Stomach (tissue), 4 donors: ENCODE data around the gene RAB39A.

Source experiments
- CTCF ChIP-seq, 7 experiments: fragments of 450-650 bp in 4 of 7; fragments of 200-600 bp in 3 of 7; sonication (generic) in 3 of 7; IDR thresholded peaks; one replicate each; pipeline ENCODE4 v1.5.1; 2016 to 2019; ENCODE audit warnings: antibody characterized with exemption in 7 of 7, control low read depth in 2 of 7, mild to moderate bottlenecking in 1 of 7
- EP300 ChIP-seq: sonication (generic); formaldehyde crosslinking; IDR thresholded peaks from one replicate; pipeline ENCODE4 v1.6.1; 2017; ENCODE audit warnings: antibody characterized with exemption
- POLR2A ChIP-seq, 4 donors: fragments of 450-650 bp; IDR thresholded peaks; one replicate each; pipeline ENCODE4 v1.6.1; 2016; ENCODE audit warnings: antibody characterized with exemption in 4 of 4, control low read depth in 2 of 4, mild to moderate bottlenecking in 1 of 4, moderate library complexity in 1 of 4
- POLR2AphosphoS5 ChIP-seq, 3 donors: sonication (generic); formaldehyde crosslinking; IDR thresholded peaks; one replicate each; pipeline ENCODE4 v1.6.1; 2016; ENCODE audit warnings: antibody characterized with exemption in 3 of 3

DNA sequence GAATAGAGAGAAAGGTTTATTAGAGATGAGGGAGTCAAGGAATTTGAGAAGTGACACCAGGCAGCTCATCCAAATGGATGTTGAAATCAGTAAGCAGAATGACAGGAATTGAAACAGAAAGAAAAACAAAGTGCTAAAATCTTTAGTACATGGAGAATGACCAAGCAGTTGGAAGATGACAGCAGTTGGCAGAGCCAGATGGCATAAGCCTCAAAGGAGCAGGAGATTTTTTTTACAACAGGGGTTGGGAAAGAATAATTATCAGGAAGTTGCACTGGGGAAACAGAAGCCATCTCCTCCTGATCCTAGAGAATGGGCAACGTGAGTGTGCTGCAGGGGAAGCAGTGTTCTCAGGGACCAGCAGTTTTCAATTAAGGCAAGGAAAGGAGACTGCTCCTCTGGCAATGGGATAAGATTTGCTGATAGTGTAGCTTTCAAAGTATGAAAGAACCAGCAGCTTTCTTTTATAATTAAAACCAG, 28.9 kb downstream of the RAB39A start:
- TF ChIP-seq CTCF (IDR thresholded peaks at IDR 0.05) (no peak), POLR2A (IDR thresholded peaks at IDR 0.05) (no peak), EP300 (no peak), POLR2AphosphoS5 (IDR thresholded peaks at IDR 0.05) (no peak)
